OCI-LY7 (cell line): ENCODE data around the gene HERC3. TPM values are rescaled to one million over a fixed set of nuclear protein-coding genes. Genes with fewer than 3 reads are reported as not detected.

ENCODE experiments used
- BruUV-seq: library from RNA; stranded (reverse); fragments of 400-500 nt; replicated peaks from 2 replicates; lab custom pipeline; 2021; lab: Mats Ljungman, UMichigan
- CTCF ChIA-PET: fragments of 300-600 bp; sonication (Branson Sonifier 250); formaldehyde crosslinking; loops from one replicate; lab custom pipeline; 2022; ENCODE audit warnings: antibody characterized with exemption; ENCODE audit not compliant: unreplicated experiment; lab: Charles Lee
- POLR2A ChIA-PET: fragments of 300-600 bp; sonication (Branson Sonifier 250); formaldehyde crosslinking; loops from one replicate; lab custom pipeline; 2022; ENCODE audit warnings: antibody characterized with exemption; lab: Charles Lee
- DNase-seq: peaks from one replicate; pipeline ENCODE4 v3.0.0-alpha.2; 2015; ENCODE audit warnings: low spot score
- H2AFZ ChIP-seq: fragments of 200-600 bp; sonication (generic), shearing (Covaris generic); 2 replicates; pipeline ENCODE4 v1.6.1; 2014; ENCODE audit warnings: mild to moderate bottlenecking, antibody characterized with exemption, low read length, moderate library complexity
- H3K27ac ChIP-seq: fragments of 200-600 bp; sonication (generic); 2 replicates; pipeline ENCODE4 v1.5.1; 2014; ENCODE audit warnings: mixed run types, low read depth, mild to moderate bottlenecking, moderate library complexity, low read length, inconsistent platforms; ENCODE audit not compliant: poor library complexity, severe bottlenecking
- H3K36me3 ChIP-seq: fragments of 200-600 bp; sonication (generic); 2 replicates; pipeline ENCODE4 v1.6.1; 2014; ENCODE audit warnings: mild to moderate bottlenecking, antibody characterized with exemption, low read length, moderate library complexity, mixed read lengths; ENCODE audit not compliant: insufficient read depth
- H3K4me1 ChIP-seq: fragments of 200-600 bp; sonication (generic); 2 replicates; pipeline ENCODE4 v1.5.1; 2014; ENCODE audit warnings: mild to moderate bottlenecking, low read length; ENCODE audit not compliant: insufficient read depth, poor library complexity, severe bottlenecking
- H3K4me2 ChIP-seq: fragments of 200-600 bp; sonication (generic); 2 replicates; pipeline ENCODE4 v1.6.1; 2014; ENCODE audit warnings: mild to moderate bottlenecking, low read length
- H3K4me3 ChIP-seq: fragments of 200-600 bp; sonication (generic); 2 replicates; pipeline ENCODE4 v1.5.1; 2014; ENCODE audit warnings: mild to moderate bottlenecking, low read depth, low read length; ENCODE audit not compliant: poor library complexity, severe bottlenecking
- H3K79me2 ChIP-seq: fragments of 200-600 bp; sonication (generic); 2 replicates; pipeline ENCODE4 v1.6.1; 2016; ENCODE audit warnings: low read depth, mild to moderate bottlenecking, low read length, moderate library complexity, mixed read lengths; ENCODE audit not compliant: insufficient read depth
- H3K9me2 ChIP-seq: fragments of 200-600 bp; sonication (generic); 2 replicates; pipeline ENCODE4 v1.6.1; 2016; ENCODE audit warnings: mild to moderate bottlenecking, low read length, mixed read lengths; ENCODE audit not compliant: insufficient read depth
- H3K9me3 ChIP-seq: fragments of 200-600 bp; sonication (generic); 2 replicates; pipeline ENCODE4 v1.6.1; 2014; ENCODE audit warnings: mild to moderate bottlenecking, mixed run types, low read length, mixed read lengths
- H4K20me1 ChIP-seq: fragments of 200-600 bp; sonication (generic); 2 replicates; pipeline ENCODE4 v1.6.1; 2014; ENCODE audit warnings: mild to moderate bottlenecking, antibody characterized with exemption, low read length, moderate library complexity, mixed read lengths; ENCODE audit not compliant: insufficient read depth
- EZH2phosphoT487 ChIP-seq: fragments of 200-600 bp; sonication (generic); IDR thresholded peaks from 2 replicates; pipeline ENCODE4 v1.6.1; 2018; ENCODE audit warnings: low read depth, borderline replicate concordance, mild to moderate bottlenecking, mixed run types, antibody characterized with exemption, low read length, moderate library complexity, mixed read lengths
- intact Hi-C: fragments of 100-400 bp; cut with micrococcal nuclease; formaldehyde crosslinking; loops from one replicate; pipeline ENCODE4 v1.10.0; 2022; ENCODE audit not compliant: unreplicated experiment
- total RNA-seq, 2 experiments: library from RNA; depleted of rRNA in 1 of 2; stranded (reverse); fragments of >200 nt in 1 of 2; shearing (Covaris generic) in 1 of 2; gene quantifications; 2 replicates each; pipeline ENCODE4 v1.2.3, GENCODE V29; 2014 to 2022
- TF ChIP-seq, protein P1 (sequence below): fragments of 200-600 bp; sonication (generic); conservative IDR thresholded peaks from 2 replicates; pipeline ENCODE4 v1.5.1; 2014; ENCODE audit warnings: mild to moderate bottlenecking, antibody characterized with exemption, low read length, moderate library complexity, mixed read lengths

HERC3 gene
- total RNA-seq, 2 experiments from 2014 or later = 9.2 to 22.9 TPM

DNA sequence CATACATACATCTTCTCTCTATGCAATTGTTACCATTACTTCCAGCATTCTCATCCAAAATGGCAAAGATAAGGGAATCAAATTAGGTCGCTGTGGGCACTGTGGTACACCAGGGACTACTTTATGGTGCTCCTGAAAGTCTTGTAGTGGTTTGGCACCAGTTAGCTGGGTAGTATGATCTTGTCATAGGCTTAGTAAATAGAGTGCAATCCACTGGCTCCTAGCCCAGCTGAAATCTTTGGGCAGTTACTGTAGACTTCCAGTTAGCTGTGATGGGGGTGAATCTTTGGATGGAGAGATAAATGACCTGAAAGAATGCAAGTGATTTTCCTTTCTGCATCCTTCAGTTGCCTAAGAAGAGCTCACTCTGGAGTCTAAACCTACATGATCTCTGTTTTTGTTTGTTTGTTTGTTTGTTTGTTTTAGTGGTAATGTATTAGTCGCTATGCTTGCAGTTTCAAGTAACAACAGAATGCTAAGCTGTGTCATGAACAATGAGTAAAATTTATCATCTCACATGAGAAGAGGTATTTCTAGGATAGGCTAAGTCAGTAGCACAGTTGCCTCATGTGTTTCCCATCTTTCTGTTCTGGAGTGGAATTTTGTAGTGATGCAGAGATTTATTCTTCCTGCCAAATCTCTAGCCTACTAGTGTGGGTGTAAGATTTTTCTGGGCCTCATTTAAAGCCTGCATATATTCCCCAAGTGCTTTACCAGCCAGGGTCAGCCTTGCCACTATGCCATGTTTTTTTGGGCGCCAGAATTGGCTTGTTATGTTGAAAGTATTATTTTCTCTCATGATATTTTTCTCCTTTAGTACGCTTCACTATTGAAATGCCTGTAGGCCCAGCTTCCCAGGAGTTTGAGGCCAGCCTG lies 24.2 kb downstream of the HERC3 start:
- H3K36me3 ChIP-seq = no peaks in the 10 kb centered on the region
- DNase-seq = no peak
- H2AFZ ChIP-seq = no peak overlapping the region
- no peaks in the 10 kb centered on the region for H3K9me2 ChIP-seq
- CTCF ChIA-PET = no interaction called here
- POLR2A ChIA-PET = no interaction called here
- BruUV-seq = no TSS peak
- no peaks in the 10 kb centered on the region for H3K9me3 ChIP-seq
- intact Hi-C loops = no loop called here
- no peak overlapping the region for H3K4me2 ChIP-seq
- H3K4me3 ChIP-seq = no peak overlapping the region
- no peaks in the 10 kb centered on the region for H4K20me1 ChIP-seq
- TF ChIP-seq, protein P1, sequence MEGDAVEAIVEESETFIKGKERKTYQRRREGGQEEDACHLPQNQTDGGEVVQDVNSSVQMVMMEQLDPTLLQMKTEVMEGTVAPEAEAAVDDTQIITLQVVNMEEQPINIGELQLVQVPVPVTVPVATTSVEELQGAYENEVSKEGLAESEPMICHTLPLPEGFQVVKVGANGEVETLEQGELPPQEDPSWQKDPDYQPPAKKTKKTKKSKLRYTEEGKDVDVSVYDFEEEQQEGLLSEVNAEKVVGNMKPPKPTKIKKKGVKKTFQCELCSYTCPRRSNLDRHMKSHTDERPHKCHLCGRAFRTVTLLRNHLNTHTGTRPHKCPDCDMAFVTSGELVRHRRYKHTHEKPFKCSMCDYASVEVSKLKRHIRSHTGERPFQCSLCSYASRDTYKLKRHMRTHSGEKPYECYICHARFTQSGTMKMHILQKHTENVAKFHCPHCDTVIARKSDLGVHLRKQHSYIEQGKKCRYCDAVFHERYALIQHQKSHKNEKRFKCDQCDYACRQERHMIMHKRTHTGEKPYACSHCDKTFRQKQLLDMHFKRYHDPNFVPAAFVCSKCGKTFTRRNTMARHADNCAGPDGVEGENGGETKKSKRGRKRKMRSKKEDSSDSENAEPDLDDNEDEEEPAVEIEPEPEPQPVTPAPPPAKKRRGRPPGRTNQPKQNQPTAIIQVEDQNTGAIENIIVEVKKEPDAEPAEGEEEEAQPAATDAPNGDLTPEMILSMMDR = no peak
- TF ChIP-seq EZH2phosphoT487 = no peak
- peaks cover 17% of the 10 kb centered on the region for H3K4me1 ChIP-seq
- H3K27ac ChIP-seq = no peak overlapping the region
- H3K79me2 ChIP-seq = no peaks in the 10 kb centered on the region

DNA sequence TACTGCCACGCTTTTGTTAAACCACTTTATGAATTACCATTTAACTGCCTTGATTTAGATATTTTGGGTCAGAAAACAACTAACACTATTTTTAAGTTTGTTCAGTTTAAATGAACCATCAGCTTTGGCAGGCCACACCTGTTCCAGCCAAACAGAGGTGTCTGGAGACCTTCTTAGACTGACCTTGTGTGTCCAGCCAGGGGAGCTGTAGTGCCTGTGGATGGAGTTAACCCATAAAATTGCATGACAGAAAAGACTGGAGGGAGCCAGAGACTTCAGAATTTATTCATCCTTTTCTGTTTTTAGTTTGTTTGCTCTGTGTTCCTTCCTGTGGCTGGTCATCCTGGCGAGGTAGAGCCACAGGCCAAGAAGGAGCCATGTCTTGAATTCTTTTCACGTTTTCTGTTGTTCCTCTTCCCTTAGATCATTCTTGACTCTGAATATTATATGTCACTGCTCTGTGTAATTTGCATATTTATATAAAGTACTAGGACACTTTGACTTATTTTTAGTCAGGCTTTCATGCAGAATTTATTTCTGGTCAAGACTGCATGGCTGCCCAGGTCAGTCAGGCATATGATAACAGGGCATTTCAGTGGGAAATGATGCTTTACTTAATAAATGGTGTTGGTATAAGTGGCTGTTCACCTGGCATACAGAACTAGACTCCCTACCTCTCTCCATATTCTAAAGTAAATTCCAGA lies 26.7 kb downstream of the HERC3 start:
- intact Hi-C loops = no loop called here
- ChIA-PET CTCF (no interaction called here), POLR2A (interaction anchor here (0.5 to 0.6 kb wide), 2 partner anchors 504 to 543 kb away, joined by 3 read pairs; no protein-coding TSS in a partner anchor)
- no peaks in the 10 kb centered on the region for H3K9me3 ChIP-seq
- H3K4me1 ChIP-seq = peaks cover 8% of the 10 kb centered on the region
- H2AFZ ChIP-seq = no peak overlapping the region
- BruUV-seq = no TSS peak
- no peak overlapping the region for H3K4me3 ChIP-seq
- no peaks in the 10 kb centered on the region for H3K9me2 ChIP-seq
- no peak for DNase-seq
- H3K79me2 ChIP-seq = no peaks in the 10 kb centered on the region
- TF ChIP-seq, protein P1 = no peak
- TF ChIP-seq EZH2phosphoT487 = no peak
- H3K36me3 ChIP-seq = no peaks in the 10 kb centered on the region
- H3K27ac ChIP-seq = no peak overlapping the region
- H3K4me2 ChIP-seq = no peak overlapping the region
- H4K20me1 ChIP-seq = no peaks in the 10 kb centered on the region
